Esophagus squamous epithelium (tissue), 5 donors: ENCODE results near the gene THAP4. TPM values are rescaled to one million over a fixed set of nuclear protein-coding genes. Genes with fewer than 3 reads are reported as not detected.
A peak's percentile ranks its signal among the peaks of the same experiment; 100 is the strongest.

ENCODE experiments used
- DNase-seq: peaks from one replicate; lab custom pipeline; 2025; lab: John Stamatoyannopoulos, UW
- H3K27ac ChIP-seq, 4 donors: fragments of 200-600 bp; sonication (generic); one replicate each; pipeline ENCODE4 v1.5.1; 2016 to 2019; ENCODE audit warnings: mild to moderate bottlenecking in 1 of 4
- H3K27me3 ChIP-seq, 4 donors: fragments of 200-600 bp; sonication (generic); 1 replicate in 3 of 4; 2 replicates in 1 of 4; pipeline versions ENCODE4 v1.5.1 to v1.6.0; 2017 to 2021; ENCODE audit warnings: antibody characterized with exemption in 1 of 4
- H3K36me3 ChIP-seq, 3 donors: fragments of 200-600 bp; sonication (generic); one replicate each; pipeline ENCODE4 v1.5.1; 2016 to 2019
- H3K4me1 ChIP-seq, 3 donors: fragments of 200-600 bp; sonication (generic); one replicate each; pipeline ENCODE4 v1.5.1; 2017 to 2019
- H3K4me3 ChIP-seq, 4 donors: fragments of 200-600 bp; sonication (generic); 1 replicate in 3 of 4; 2 replicates in 1 of 4; pipeline ENCODE4 v1.5.1; 2016 to 2019; ENCODE audit warnings: mild to moderate bottlenecking in 2 of 4, moderate library complexity in 1 of 4
- H3K9me3 ChIP-seq, 3 donors: fragments of 200-600 bp; sonication (generic); one replicate each; pipeline ENCODE4 v1.5.1; 2016 to 2019
- POLR2A ChIP-seq, 4 donors: fragments of 450-650 bp; IDR thresholded peaks; one replicate each; pipeline ENCODE4 v1.6.1; 2017; ENCODE audit warnings: antibody characterized with exemption in 4 of 4, mild to moderate bottlenecking in 4 of 4, moderate library complexity in 3 of 4
- WGBS, 2 donors: methylation state at CpG; one replicate each; pipeline ENCODE4 v1.1.5; 2018; 5-methylcytosine and 5-hydroxymethylcytosine counted together
- intact Hi-C: fragments of 100-400 bp; cut with DNase I; formaldehyde crosslinking; loops from one replicate; pipeline ENCODE4 v1.15.0; 2022
- total RNA-seq, 4 donors: library from RNA; depleted of rRNA; stranded (reverse); fragments of >200 nt; gene quantifications; one replicate each; pipeline ENCODE4 v1.1.0, GENCODE V29; 2016
- TF ChIP-seq, protein P1 (sequence below), 6 experiments: fragments of 450-650 bp in 4 of 6; fragments of 200-600 bp in 2 of 6; sonication (generic) in 2 of 6; IDR thresholded peaks; one replicate each; pipeline ENCODE4 v1.5.1; 2016 to 2019; ENCODE audit warnings: antibody characterized with exemption in 6 of 6, mild to moderate bottlenecking in 4 of 6, moderate library complexity in 4 of 6
- donor health status: DM: yes; HTN: yes; CAD: no.

Gene THAP4
- total RNA-seq, 4 donors from 2014 or later, result 40.7 to 53.2 (median 46.4) TPM

DNA sequence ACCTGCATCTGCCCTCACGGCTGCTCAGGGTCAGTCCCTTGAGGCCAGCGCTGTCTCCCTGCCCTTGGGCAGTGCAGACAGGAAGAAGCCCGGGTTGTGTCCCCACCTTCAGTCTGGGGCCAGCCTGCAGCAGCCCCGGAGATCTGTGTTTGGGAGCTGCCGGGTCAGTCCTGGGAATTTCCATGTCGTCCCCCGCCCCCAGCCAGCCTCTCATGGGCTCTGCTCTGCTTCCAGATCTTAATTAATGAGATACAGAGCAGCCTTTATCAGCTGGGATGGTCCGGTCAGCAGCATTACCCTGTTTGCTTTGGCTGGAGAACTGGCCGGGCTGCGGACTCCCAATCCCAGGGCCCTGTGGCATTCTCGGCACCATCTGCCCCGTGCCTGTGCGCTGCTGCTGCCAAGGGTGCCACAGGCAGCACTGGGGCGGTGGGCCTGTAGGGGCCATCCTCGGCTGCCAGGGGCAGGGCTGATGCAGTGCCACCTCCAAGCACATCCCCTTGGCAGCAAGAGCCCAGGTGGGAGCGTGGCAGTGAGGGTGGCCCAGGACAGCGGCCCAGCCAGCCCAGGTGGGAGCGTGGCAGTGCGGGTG lies 76.0 kb downstream of the THAP4 start:
- H3K36me3 ChIP-seq, result peaks cover 0 to 19% (median 0%) of the 10 kb centered on the region in 3 donors
- no peak for DNase-seq
- H3K27ac ChIP-seq, result peak overlapping the region; percentile 82 to 90 (median 88)
- TF ChIP-seq, protein P1, sequence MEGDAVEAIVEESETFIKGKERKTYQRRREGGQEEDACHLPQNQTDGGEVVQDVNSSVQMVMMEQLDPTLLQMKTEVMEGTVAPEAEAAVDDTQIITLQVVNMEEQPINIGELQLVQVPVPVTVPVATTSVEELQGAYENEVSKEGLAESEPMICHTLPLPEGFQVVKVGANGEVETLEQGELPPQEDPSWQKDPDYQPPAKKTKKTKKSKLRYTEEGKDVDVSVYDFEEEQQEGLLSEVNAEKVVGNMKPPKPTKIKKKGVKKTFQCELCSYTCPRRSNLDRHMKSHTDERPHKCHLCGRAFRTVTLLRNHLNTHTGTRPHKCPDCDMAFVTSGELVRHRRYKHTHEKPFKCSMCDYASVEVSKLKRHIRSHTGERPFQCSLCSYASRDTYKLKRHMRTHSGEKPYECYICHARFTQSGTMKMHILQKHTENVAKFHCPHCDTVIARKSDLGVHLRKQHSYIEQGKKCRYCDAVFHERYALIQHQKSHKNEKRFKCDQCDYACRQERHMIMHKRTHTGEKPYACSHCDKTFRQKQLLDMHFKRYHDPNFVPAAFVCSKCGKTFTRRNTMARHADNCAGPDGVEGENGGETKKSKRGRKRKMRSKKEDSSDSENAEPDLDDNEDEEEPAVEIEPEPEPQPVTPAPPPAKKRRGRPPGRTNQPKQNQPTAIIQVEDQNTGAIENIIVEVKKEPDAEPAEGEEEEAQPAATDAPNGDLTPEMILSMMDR (IDR thresholded peaks at IDR 0.05), result no peak
- no peak for TF ChIP-seq POLR2A (IDR thresholded peaks at IDR 0.05)
- H3K4me3 ChIP-seq, result peak overlapping the region; percentile 58 to 84 (median 68)
- H3K4me1 ChIP-seq, result peaks cover 45 to 79% (median 49%) of the 10 kb centered on the region in 3 donors
- 60% methylated on average over 1 of the region's 19 CpGs; no CpG with 5 or more reads in 1 of the 2 donors for WGBS, 2 donors
- peaks cover 0 to 26% (median 0%) of the 10 kb centered on the region in 4 donors for H3K27me3 ChIP-seq
- H3K9me3 ChIP-seq, result peaks cover 0 to 4% (median 0%) of the 10 kb centered on the region in 3 donors
- intact Hi-C loops, result no loop called here

DNA sequence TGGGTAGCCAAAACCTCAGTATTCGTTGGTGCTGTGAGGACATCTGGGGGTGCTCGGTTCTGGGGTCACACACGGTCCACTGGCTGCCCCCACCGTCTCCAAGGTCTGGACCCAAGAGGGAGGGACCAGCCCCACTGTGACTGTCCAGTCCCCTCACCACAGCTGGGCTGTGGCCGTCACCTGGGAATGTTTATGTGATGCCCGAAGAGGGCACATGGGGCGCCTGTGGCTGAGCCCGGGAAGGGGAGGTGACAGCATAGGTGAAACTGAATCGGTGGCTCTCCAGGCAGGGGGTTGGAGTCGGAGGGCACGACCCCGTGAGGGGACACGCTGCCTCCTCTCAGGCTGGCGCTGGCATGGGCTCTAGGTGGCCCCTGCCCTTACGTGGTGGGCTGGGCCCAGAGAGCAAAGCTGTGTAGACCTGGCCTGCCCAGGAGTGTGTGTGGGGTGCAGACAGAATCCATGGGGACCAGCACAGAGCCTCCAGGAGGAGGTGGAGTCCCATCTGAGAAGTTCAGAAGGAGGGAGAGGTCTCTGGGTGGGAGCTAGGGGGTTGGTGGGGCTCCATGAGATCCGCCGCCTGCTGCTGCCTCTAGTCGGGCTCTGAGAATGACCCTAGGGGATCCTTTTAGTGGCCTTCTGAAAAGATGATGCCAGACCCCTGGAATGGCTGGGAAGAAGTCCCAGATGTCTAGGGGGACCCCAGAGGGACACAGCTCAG lies 76.6 kb downstream of the THAP4 start:
- Histone ChIP-seq H3K9me3 (peaks cover 0 to 4% (median 0%) of the 10 kb centered on the region in 3 donors), H3K4me1 (peaks cover 45 to 82% (median 49%) of the 10 kb centered on the region in 3 donors), H3K36me3 (peaks cover 0 to 19% (median 0%) of the 10 kb centered on the region in 3 donors), H3K27me3 (peaks cover 0 to 29% (median 0%) of the 10 kb centered on the region in 4 donors), H3K27ac (peak overlapping the region; percentile 82 to 90 (median 88)), H3K4me3 (peak overlapping the region; percentile 58 to 84 (median 68))
- DNase-seq, result no peak
- TF ChIP-seq POLR2A (IDR thresholded peaks at IDR 0.05), result no peak
- TF ChIP-seq, protein P1 (IDR thresholded peaks at IDR 0.05), result no peak
- 40 to 46% methylated on average over 1 to 6 of the region's 18 CpGs for WGBS, 2 donors
- intact Hi-C loops, result no loop called here

DNA sequence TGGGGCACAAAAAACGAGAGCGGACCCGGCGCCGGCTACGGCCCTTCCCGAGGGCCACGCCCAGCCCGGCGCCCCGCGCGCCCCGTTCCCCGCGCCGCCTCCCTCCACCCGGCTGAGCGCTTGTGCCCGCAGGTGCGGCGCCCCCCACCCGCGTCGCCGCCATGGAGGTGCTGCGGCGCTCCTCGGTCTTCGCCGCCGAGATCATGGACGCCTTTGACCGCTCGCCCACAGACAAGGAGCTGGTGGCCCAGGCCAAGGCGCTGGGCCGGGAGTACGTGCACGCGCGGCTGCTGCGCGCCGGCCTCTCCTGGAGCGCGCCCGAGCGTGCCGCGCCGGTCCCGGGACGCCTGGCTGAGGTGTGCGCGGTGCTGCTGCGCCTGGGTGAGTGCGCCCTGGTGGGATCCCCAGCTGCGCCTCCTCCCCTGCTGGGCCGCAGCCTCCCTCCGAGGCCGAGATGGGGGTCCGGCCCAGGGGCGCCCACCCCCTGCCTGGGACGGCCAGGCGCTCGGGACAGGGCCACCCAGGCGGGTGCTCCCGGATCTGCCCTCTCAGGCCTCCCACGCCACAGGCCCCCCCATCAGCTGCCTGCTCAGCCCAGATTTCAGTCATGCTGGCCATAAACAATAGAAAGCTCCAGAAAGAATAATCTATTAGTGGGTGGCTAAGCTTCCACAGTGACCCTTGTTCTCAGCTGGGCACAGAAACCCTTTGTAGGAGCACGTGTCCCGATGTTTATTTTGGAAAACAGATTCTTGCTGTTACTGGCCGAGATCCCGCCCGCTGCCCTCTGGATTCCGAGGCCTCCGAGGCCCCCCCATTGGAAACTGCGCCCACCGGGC lies 77.4 kb downstream of the THAP4 start:
- peaks cover 41 to 75% (median 45%) of the 10 kb centered on the region in 3 donors for H3K4me1 ChIP-seq
- peak overlapping the region; percentile 58 to 84 (median 68) for H3K4me3 ChIP-seq
- TF ChIP-seq, protein P1 (IDR thresholded peaks at IDR 0.05), result no peak
- TF ChIP-seq POLR2A (IDR thresholded peaks at IDR 0.05), result no peak
- WGBS, 2 donors, result 0 to 1% methylated on average over 2 to 24 of the region's 78 CpGs
- H3K27ac ChIP-seq, result peak overlapping the region; percentile 82 to 90 (median 88)
- DNase-seq, result no peak
- H3K36me3 ChIP-seq, result peaks cover 0 to 19% (median 0%) of the 10 kb centered on the region in 3 donors
- H3K9me3 ChIP-seq, result peaks cover 0 to 4% (median 0%) of the 10 kb centered on the region in 3 donors
- H3K27me3 ChIP-seq, result peaks cover 0 to 29% (median 0%) of the 10 kb centered on the region in 4 donors
- intact Hi-C loops, result no loop called here

DNA sequence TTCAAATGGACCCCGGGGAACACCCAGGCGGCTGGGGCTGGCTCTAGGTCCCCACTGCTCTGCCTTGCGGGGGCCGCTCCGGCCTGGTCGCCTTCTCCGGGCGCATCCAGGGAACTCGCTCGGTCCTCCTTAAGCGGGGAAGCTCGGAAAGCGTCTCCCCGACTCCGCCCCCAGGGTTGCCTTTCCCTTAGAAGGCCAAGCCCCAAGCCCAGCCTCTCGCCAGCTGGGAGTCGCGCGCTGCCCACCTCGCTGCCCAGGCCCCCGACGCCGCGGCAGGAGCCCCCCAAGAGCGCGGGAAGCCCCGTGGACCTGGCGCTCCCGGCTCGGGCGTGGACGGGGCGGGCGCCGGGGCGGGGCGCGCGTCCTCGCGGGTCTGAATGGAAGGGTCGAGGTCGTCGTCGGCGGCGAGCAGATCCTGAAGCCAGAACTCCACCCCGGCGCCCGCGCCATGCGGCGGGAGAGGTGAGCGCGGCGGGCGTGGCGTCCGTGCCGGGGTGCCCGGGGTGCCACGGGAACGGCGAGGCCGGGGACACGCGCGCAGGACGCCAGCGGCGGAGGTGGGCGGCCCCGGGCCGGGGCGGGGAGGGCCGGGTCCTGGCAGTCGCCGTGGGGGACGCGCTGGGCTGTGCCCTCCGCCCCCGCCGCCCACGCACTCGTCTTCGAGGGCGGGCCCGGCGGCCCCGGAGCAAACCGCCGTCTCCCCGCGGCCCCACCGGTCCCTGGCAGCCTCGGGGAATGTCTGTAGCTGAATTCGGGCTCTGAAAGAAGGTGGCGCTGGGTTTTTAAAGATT lies 78.2 kb downstream of the THAP4 start, which contains the start of gene BOK:
Gene BOK (plus strand): TSS at position 214 of the 791 bp plus-strand sequence. CDS start 739 bp downstream, outside the sequence.
- peaks cover 0 to 29% (median 0%) of the 10 kb centered on the region in 4 donors for H3K27me3 ChIP-seq
- H3K4me3 ChIP-seq, result peak within 1 kb of the TSS; percentile 58 to 84 (median 68)
- intact Hi-C loops, result no loop called here
- WGBS, 2 donors, result 1% methylated on average over 12 of the region's 98 CpGs; no CpG with 5 or more reads in 1 of the 2 donors
- TF ChIP-seq, protein P1 (IDR thresholded peaks at IDR 0.05), result no peak
- TF ChIP-seq POLR2A (IDR thresholded peaks at IDR 0.05), result peak in 2 of 4 donors; percentile 57 to 64
- peaks cover 0 to 14% (median 0%) of the 10 kb centered on the region in 3 donors for H3K36me3 ChIP-seq
- H3K9me3 ChIP-seq, result peaks cover 0 to 4% (median 0%) of the 10 kb centered on the region in 3 donors
- DNase-seq, result no peak
- peak within 1 kb of the TSS; percentile 82 to 90 (median 88) for H3K27ac ChIP-seq
- H3K4me1 ChIP-seq, result peaks cover 37 to 67% (median 37%) of the 10 kb centered on the region in 3 donors
